Activated B cell treated with CpG ODN at 0.5 μM for 24 hours (primary cell): ENCODE measurements around the gene GTF3C2. TPM values are rescaled to one million over a fixed set of nuclear protein-coding genes. Genes with fewer than 3 reads are reported as not detected.
A peak's percentile ranks its signal among the peaks of the same experiment; 100 is the strongest.
"Not testable (repeated sequence)": the region's sequence is repeated elsewhere in the genome, so short reads cannot be mapped to it uniquely, and the experiment has no call there.

Experiments
- ATAC-seq: fragments of 200-7000 bp; cut with Tn5 transposase; one replicate; pipeline ENCODE4 v1.10.0; 2021; ENCODE audit warnings: low read depth, mild to moderate bottlenecking, moderate library complexity
- CTCF ChIA-PET: fragments of 350-600 bp; sonication (Branson Sonifier 250); formaldehyde crosslinking; loops from one replicate; lab custom pipeline; 2021; ENCODE audit warnings: antibody characterized with exemption; lab: Charles Lee
- POLR2A ChIA-PET: fragments of 350-600 bp; sonication (Branson Sonifier 250); formaldehyde crosslinking; loops from one replicate; lab custom pipeline; 2021; ENCODE audit warnings: antibody characterized with exemption; lab: Charles Lee
- DNase-seq: peaks from one replicate; pipeline ENCODE4 v3.0.0; 2022
- H3K27ac Mint-ChIP-seq: one replicate; pipeline ENCODE4 v1.8.0; 2020; ENCODE audit warnings: mixed read lengths
- H3K27me3 Mint-ChIP-seq: one replicate; pipeline ENCODE4 v1.8.0; 2021; ENCODE audit warnings: mixed read lengths
- H3K36me3 Mint-ChIP-seq: one replicate; pipeline ENCODE4 v1.8.0; 2021; ENCODE audit warnings: low read depth, mixed read lengths
- H3K4me1 Mint-ChIP-seq: one replicate; pipeline ENCODE4 v1.8.0; 2021; ENCODE audit warnings: mixed read lengths
- H3K4me3 Mint-ChIP-seq: one replicate; pipeline ENCODE4 v1.8.0; 2020; ENCODE audit warnings: mild to moderate bottlenecking, mixed read lengths
- H3K9me3 Mint-ChIP-seq: one replicate; pipeline ENCODE4 v1.8.0; 2020; ENCODE audit warnings: mixed read lengths
- CTCF ChIP-seq: fragments of 200-600 bp; IDR thresholded peaks from one replicate; pipeline ENCODE4 v1.8.0; 2022; ENCODE audit warnings: antibody characterized with exemption, mild to moderate bottlenecking
- intact Hi-C: fragments of 100-400 bp; cut with micrococcal nuclease; formaldehyde crosslinking; loops from one replicate; pipeline ENCODE4 v1.15.1; 2024
- total RNA-seq: library from RNA; stranded (reverse); gene quantifications from 2 replicates; pipeline ENCODE4 v1.2.3, GENCODE V29; 2022

Gene GTF3C2
- total RNA-seq, 1 donor from 2014 or later = 119 TPM

GRCh38 chr2:27353762-27354596, 2.6 kb downstream of the GTF3C2 start:
- Mint-ChIP-seq H3K27ac (no peak overlapping the region), H3K36me3 (peaks cover 29% of the 10 kb centered on the region), H3K4me3 (peak overlapping the region; percentile 15), H3K27me3 (no peaks in the 10 kb centered on the region), H3K4me1 (peaks cover 64% of the 10 kb centered on the region), H3K9me3 (no peaks in the 10 kb centered on the region)
- intact Hi-C loops = no loop called here
- no peak for DNase-seq
- ChIA-PET POLR2A (interaction anchor here (0.7 kb wide), 1 partner anchor 17 kb away, joined by 3 read pairs; no protein-coding TSS in a partner anchor), CTCF (interaction anchor here (0.8 kb wide), 1 partner anchor 14 kb away, joined by 3 read pairs; no protein-coding TSS in a partner anchor)
- no peak for ATAC-seq
- TF ChIP-seq CTCF = no peak

- H3K4me1 Mint-ChIP-seq = peaks cover 61% of the 10 kb centered on the region
- H3K9me3 Mint-ChIP-seq, DNase-seq, CTCF ChIA-PET, H3K27me3 Mint-ChIP-seq, intact Hi-C loops, H3K27ac Mint-ChIP-seq, H3K4me3 Mint-ChIP-seq, ATAC-seq: not testable (repeated sequence)
- peaks cover 29% of the 10 kb centered on the region for H3K36me3 Mint-ChIP-seq
- POLR2A ChIA-PET = interaction anchor here (0.7 to 1.2 kb wide), 2 partner anchors 16 to 356 kb away, joined by 3 to 4 read pairs; no protein-coding TSS in a partner anchor
Observed at GRCh38 chr2:27353386-27353761, 3.2 kb downstream of the GTF3C2 start.

- H3K27ac Mint-ChIP-seq = no peak overlapping the region
- no peaks in the 10 kb centered on the region for H3K27me3 Mint-ChIP-seq
- no peaks in the 10 kb centered on the region for H3K9me3 Mint-ChIP-seq
- no peak for TF ChIP-seq CTCF
- H3K36me3 Mint-ChIP-seq = peaks cover 37% of the 10 kb centered on the region
- no peak for ATAC-seq
- intact Hi-C loops = no loop called here
- no peak overlapping the region for H3K4me3 Mint-ChIP-seq
- no peak for DNase-seq
- ChIA-PET POLR2A (interaction anchor here (1.2 kb wide), 1 partner anchor 17 kb away, joined by 3 read pairs; no protein-coding TSS in a partner anchor), CTCF (no interaction called here)
- H3K4me1 Mint-ChIP-seq = peaks cover 58% of the 10 kb centered on the region
Observed at GRCh38 chr2:27351802-27352598, 4.6 kb downstream of the GTF3C2 start.

- ChIA-PET CTCF (no interaction called here), POLR2A (no interaction called here)
- peaks cover 29% of the 10 kb centered on the region for H3K36me3 Mint-ChIP-seq
- H3K27ac Mint-ChIP-seq = no peak overlapping the region
- DNase-seq = no peak
- H3K4me3 Mint-ChIP-seq = no peak overlapping the region
- H3K4me1 Mint-ChIP-seq = peaks cover 48% of the 10 kb centered on the region
- TF ChIP-seq CTCF = no peak
- intact Hi-C loops = no loop called here
- ATAC-seq = no peak
- no peaks in the 10 kb centered on the region for H3K9me3 Mint-ChIP-seq
- no peaks in the 10 kb centered on the region for H3K27me3 Mint-ChIP-seq
Observed at GRCh38 chr2:27350106-27350693, 6.4 kb downstream of the GTF3C2 start.

GRCh38 chr2:27347641-27348040, 8.9 kb downstream of the GTF3C2 start:
- H3K27me3 Mint-ChIP-seq = no peaks in the 10 kb centered on the region
- ATAC-seq (no peak), DNase-seq (no peak)
- H3K9me3 Mint-ChIP-seq = no peaks in the 10 kb centered on the region
- CTCF ChIA-PET = no interaction called here
- POLR2A ChIA-PET = no interaction called here
- peaks cover 35% of the 10 kb centered on the region for H3K36me3 Mint-ChIP-seq
- peaks cover 35% of the 10 kb centered on the region for H3K4me1 Mint-ChIP-seq
- no peak overlapping the region for H3K27ac Mint-ChIP-seq
- TF ChIP-seq CTCF = no peak
- no peak overlapping the region for H3K4me3 Mint-ChIP-seq
- intact Hi-C loops = no loop called here
